Caki2 (cell line): ENCODE measurements around the gene MAP3K21. TPM values are rescaled to one million over a fixed set of nuclear protein-coding genes. Genes with fewer than 3 reads are reported as not detected.

ENCODE experiments used
- DNase-seq: peaks from one replicate; pipeline ENCODE4 v3.0.0-alpha.2; 2015; ENCODE audit warnings: low read depth
- in situ Hi-C: cut with HindIII; loops from 2 replicates; pipeline ENCODE4 v1.10.0; 2016; ENCODE audit warnings: low sequenced_read_pairs, low pct_unique_long_range_greater_than_20kb, mixed read lengths
- total RNA-seq: library from RNA; depleted of rRNA; stranded (reverse); fragments of >200 nt; shearing (Covaris generic); gene quantifications from 2 replicates; pipeline ENCODE4 v1.2.3, GENCODE V29; 2014; ENCODE audit warnings: low replicate concordance

The MAP3K21 gene
- total RNA-seq, 1 experiment from 2014 or later: 4.9 TPM

DNA sequence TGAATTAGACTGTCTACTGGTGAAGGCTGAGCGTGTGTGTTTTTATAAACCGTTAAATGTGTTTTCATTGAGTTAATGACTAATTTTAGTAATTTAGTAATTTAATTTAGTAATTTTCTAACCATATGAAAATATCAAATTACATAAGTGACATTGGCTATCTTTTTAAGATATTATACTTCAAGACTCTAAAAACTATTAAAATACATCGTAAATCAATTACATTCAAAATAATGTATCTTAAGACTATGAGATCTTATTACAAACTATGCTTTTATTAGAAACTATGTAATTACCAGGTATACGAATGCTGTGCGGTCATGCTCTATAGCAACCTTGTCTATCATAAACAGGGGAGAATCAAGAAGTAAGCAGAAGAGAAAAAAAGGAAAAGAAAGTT, 21.6 kb downstream of the MAP3K21 start:
- in situ Hi-C loops: no loop called here

GRCh38 chr1:233354983-233355382, 27.5 kb downstream of the MAP3K21 start:
- in situ Hi-C loops: no loop called here

More for the DNA sequence above, 21.6 kb downstream of the MAP3K21 start:
- no peak for DNase-seq

GRCh38 chr1:233355841-233356704, 28.5 kb downstream of the MAP3K21 start:
- in situ Hi-C loops: no loop called here
- no peak for DNase-seq

More at GRCh38 chr1:233354983-233355382, 27.5 kb downstream of the MAP3K21 start:
- no peak for DNase-seq

- DNase-seq: no peak
- in situ Hi-C loops: no loop called here
Measured at GRCh38 chr1:233356705-233356987, 29.1 kb downstream of the MAP3K21 start.

- in situ Hi-C loops: no loop called here
- DNase-seq: peak; percentile 19
Measured at GRCh38 chr1:233357595-233358397, 30.3 kb downstream of the MAP3K21 start.

- DNase-seq: peak; percentile 90
- in situ Hi-C loops: no loop called here
Measured at GRCh38 chr1:233359431-233359830, 31.9 kb downstream of the MAP3K21 start.

GRCh38 chr1:233359905-233360304, 32.4 kb downstream of the MAP3K21 start:
- no peak for DNase-seq

DNA sequence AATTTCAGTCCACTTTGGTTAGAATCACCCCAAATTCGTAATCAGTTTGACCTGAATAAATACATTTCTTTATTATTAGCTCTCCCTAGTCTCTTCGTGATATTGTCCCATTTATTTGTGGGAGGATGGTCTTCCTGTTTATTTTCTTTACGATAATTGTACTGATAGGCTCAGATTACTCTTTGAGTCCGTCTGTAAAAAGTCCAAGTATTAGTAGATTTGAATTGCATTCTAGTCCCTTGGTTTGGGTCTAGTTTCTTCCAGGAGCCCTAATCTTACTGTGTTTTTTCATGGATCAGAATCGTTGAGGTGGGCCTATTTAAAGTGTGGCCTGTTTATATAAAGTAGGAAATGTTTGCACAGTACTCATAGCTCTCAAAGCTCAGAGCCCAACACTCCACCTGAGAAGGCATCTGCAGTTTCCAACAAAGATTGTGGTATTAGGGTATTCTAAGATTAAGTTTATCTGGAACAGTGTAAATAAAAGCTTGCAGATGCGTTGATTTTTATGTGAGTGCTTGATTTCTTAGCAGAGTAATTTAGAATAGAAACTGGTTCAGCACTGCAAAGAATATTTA, 33.1 kb downstream of the MAP3K21 start:
- in situ Hi-C loops: no loop called here
- DNase-seq: no peak

More at GRCh38 chr1:233359905-233360304, 32.4 kb downstream of the MAP3K21 start:
- in situ Hi-C loops: no loop called here

DNA sequence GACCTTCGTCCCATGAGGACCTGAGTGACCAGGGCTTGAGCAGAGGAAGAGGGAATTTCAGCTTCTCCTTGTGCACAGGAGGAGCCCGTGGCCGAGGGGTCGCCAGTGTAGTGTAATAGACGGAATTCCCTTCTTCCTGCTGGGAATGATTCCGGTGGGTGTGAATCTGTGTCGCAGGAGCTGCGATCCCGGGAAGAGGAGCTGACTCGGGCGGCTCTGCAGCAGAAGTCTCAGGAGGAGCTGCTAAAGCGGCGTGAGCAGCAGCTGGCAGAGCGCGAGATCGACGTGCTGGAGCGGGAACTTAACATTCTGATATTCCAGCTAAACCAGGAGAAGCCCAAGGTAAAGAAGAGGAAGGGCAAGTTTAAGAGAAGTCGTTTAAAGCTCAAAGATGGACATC, 34.4 kb downstream of the MAP3K21 start:
- in situ Hi-C loops: no loop called here

DNA sequence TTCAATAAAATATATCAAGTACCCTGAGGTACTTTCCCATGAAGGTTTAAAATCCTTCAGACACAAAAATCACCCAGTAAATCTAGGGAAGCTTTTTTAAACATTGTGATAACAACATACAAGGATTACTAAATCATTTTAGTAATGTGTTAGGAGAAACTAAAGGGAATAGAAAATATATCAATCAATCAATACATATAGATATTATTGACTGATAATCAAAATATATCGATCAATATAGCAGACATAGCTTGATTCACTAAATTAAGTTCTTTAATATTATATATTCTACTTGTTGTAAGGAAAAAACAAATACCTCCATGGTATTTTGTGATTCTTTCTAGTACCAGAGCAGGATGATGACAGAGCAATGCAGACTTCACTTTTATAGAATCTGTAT, 35.2 kb downstream of the MAP3K21 start:
- in situ Hi-C loops: no loop called here
- no peak for DNase-seq

More for the DNA sequence above, 34.4 kb downstream of the MAP3K21 start:
- DNase-seq: no peak

- in situ Hi-C loops: no loop called here
Measured at GRCh38 chr1:233364026-233364425, 36.5 kb downstream of the MAP3K21 start.

DNA sequence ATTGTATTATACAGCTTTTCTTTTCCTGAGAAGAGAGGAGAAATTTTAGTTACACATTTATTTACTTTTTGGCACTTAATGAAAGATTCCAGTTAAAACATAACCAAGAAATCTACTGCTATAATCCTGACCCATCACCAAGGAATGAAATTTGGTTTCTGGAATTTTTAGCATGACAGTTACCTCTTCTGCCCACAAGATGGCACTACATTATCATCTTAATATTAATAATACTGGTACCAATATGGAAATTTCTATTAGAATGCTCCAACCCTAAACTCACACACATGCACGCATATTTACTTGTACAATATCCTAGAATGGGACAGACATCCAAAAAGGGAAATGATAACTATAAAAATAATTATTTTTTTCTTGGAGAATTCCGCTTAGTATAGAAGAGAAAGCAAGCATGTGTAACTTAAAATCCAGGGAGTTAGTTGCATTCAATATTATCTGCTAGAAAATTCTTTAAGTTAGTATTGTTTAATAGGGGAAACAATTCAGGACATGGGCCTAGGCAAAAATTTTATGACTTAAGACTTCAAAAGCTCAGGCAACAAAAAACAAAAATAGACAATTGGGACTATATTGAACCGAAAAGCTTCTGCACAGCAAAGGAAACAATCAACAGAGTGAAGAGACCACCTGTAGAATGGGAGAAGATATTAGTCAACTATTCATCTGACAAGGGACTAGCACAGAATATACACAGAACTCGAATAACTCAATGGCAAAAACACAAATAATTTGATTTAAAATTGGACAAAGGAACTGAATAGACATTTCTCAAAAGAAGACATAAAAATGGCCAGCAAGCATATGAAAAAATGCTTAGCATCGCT, 37.4 kb downstream of the MAP3K21 start:
- DNase-seq: peak; percentile 71
- in situ Hi-C loops: no loop called here

More at GRCh38 chr1:233364026-233364425, 36.5 kb downstream of the MAP3K21 start:
- peak; percentile 57 for DNase-seq

DNA sequence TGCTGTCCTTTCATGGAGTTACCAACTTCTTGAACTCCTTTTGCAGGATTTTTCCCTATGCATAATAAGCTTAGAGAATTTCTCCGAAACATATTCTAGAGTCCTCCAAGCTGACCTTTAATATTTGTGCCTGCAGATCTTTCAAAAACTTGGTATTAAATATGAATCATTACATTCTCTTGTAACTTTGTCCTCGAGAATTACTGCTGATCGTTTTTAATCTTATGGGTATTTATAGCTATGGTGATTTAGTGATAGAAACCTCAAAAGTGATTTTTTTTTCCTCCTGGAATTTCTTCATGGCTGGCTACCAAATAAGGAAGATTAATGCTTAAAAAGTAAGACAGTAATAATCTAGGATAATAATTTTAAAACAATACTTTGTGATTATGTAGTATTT, 39.1 kb downstream of the MAP3K21 start:
- in situ Hi-C loops: no loop called here
- DNase-seq: no peak

DNA sequence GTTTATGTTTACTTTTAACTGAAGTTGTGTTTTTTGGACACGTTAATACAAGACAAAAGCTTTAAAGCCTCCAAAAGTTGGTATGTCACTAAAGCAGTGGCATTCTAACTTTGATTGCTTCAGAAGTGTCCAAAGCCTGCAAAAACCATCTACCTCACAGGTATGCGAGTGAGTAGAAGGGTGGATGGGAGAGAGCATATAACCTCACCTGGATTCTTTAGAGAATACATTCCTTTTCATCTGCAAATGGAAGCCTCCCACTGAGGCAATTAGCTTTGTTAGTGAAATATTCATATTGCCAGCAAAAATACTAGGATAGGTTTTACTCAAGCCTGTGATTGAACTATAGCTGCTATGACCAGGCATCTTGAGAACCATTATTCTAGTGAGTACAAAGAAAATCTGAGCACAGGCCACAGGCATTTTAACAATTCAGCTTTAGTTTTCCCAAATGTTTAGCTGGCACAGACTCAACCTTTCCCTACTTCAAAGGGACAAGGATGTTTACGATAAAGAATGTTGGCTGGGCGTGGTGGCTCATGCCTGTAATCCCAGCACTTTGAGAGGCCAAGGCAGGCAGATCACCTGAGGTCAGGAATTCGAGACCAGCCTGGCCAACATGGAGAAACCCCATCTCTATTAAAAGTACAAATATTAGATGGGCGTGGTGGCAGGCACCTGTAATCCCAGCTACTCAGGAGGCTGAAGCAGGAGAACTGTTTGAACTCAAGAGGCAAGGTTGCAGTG, 39.7 kb downstream of the MAP3K21 start:
- DNase-seq: peak; percentile 72
- in situ Hi-C loops: no loop called here

DNA sequence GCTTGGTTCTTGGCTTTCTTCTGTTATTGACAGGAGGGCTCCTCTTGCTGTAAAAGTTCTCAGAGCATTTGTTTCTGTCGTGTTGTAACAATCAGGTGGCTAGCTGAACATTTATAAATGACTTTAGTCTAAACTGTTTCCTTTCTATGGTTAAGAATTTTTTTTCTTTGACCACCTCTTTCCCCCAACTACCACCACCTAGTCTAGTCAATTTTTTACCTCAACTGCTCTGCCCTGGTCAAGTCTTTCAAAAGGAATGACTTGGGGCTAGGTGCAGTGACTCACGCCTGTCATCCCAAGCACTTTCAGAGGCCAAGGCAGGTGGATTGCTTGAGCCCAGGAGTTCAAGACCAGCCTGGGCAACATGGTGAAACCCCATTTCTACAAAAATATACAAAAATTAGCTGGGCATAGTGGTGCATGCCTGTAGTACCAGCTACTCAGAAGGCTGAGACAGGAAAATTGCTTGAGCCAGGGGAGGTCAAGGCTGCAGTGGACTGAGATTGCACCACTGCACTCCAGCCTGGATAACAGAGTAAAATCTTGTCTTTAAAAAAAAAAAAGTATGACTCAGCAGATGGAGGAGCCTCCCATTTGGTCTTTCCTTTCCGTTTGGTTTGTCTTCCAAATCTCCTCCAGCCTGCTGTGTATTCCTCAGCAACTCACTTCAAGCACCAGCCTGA, 40.7 kb downstream of the MAP3K21 start:
- DNase-seq: peak; percentile 73
- in situ Hi-C loops: no loop called here

- no peak for DNase-seq
- in situ Hi-C loops: no loop called here
Measured at GRCh38 chr1:233368789-233369130, 41.2 kb downstream of the MAP3K21 start.
